GM19035 (cell line): ENCODE results near the gene DDC.
A peak's percentile ranks its signal among the peaks of the same experiment; 100 is the strongest.

Experiments used
- ATAC-seq: cut with Tn5 transposase; IDR thresholded peaks from one replicate; pipeline ENCODE4 v1.9.1; 2021; ENCODE audit not compliant: unreplicated experiment

The DDC gene

DNA sequence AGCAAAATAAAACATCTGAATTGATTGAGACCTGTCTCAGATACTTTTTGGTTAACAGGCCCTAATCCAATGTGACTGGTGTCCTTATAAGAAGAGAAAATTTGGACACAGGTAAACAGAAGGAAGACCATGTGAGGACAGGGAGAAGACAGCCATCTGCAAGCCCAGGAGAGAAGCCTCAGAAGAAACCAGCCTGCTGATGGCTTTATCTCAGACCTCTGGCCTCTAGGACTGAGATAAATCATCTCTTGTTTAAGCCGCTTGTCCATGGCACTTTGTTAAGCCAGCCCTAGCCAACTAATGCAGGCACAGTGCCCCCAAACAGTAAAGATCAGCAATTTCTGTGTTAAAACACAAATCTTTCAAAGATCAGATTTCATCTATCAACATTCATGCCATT, 73.3 kb downstream of the DDC start:
- ATAC-seq, result no peak

DNA sequence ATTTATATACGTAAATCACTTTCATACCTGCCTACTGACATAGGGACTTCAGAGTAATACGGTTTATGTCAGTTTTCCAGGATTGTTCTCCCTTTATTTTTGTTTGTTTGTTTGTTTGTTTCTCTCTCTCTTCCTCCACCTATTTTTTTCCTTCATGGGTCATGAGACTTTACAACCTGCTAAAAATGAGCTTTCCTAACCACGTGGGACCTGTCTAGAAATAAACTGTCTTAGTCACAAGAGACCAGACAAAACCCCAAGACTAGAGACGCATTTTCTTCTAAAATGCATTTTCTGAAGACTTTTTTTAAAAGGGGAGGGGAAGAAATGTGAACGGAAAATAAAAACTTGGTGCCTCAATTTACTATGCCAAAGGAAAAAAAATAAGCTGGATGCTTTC, 74.0 kb downstream of the DDC start:
- no peak for ATAC-seq

DNA sequence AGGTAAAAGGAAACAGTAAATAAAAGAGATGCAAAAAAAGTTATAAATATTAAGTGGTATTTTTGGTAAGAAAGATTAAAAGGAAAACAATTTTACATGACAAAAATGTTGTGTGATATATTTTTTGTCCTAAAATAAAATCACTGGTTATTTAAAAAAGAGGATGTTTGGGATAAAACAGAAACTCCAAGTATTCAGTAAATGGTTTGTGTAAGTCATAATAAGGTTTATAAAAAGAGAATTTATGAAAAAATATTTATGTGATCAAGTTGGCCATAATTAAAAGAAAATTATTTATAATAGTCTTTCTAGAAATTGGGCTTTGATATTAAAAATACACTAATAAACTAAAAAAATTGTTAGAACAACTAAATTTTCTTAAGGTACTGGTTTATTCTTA, 76.8 kb downstream of the DDC start:
- ATAC-seq, result no peak

DNA sequence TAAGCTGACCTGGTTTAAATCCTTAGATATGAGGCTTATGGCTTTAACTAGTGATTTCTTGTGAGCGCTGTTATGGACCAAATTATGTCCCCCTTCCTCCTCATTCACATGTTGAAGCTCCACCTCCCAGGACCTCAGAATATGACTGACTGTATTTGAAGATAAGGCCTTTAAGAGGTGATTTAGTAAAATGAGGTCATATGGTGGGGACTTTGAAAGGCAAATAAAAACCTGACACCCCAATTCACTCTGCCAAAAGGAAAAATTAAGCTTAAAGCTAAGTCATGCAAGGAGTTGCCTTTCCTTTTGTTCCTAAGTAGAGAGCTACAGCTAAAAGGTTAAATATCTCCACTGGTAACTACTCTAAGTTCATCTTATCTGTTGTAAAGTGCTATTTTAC, 78.7 kb downstream of the DDC start:
- ATAC-seq, result no peak

DNA sequence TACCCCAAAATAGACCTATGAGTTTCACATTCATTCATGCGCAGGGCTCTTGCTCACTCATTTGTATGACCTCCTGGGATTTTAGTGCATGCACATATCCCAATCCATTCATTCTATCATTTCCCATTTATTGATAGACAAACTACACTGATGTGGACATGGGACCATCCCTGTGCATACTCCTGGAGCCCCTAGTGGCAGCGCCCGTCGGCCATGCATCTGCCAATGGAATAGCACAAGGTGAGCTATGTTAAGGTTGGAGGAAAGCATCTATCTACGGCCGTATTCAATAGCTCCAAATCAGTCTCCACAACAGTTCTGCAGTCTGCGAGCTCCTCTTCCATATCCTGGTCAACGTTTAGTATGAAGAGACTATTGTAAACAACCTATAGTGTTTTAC, 83.3 kb downstream of the DDC start:
- no peak for ATAC-seq

DNA sequence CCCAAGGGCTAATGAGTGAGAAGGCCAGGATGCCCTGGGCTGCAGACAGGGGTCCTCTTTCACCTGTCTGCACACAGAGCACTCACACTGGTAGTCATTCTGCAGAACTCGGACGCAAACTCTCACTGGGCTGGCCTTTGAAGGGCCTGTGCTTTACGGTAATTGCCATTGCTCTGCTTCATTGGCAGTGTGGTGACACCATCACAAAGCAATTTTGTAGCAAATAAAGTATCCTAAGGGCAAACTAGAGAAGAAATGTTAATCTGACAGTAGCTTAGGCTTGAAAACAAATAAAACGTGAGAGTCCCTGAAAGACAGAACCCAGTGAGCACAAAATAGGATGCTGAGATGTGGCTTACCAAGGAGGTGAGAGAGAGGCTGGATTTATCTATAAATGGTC, 84.4 kb downstream of the DDC start:
- ATAC-seq, result no peak

DNA sequence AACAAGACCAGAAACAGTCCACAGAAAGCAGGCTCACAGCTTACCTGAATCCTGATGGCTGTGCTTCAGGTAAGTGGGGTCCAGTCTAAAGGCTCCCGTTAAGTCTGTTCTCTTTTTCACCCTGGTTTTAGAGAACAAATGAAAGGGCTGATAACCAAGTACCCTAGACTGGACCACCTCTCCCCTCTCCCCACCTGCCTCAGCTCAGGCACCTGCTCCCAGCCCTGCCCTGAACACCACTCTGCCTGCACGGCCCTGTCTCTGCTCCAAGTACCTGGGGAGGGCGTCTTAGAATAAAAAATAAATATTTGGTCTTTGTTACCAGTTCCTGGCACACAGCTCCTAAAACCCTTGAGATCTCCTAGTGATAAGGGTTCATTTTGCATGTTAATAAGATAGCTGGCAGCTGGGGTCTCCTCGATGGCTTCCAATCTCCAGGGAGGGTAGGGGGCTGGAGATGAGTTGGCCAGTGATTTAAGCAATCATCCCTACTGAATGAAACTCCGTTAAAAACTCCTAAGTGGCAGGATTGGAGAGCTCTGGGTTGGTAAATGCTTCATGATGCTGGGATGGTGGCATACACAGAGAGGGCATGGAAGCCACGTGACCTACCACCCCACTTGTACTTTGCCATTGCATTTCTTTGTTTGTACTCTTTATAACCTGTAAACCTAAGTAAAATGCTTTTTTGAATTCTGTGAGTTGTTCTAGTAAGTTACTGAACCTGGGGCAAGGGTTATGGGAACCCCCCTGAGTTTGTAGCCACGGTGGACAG, 85.3 kb downstream of the DDC start:
- ATAC-seq, result no peak

DNA sequence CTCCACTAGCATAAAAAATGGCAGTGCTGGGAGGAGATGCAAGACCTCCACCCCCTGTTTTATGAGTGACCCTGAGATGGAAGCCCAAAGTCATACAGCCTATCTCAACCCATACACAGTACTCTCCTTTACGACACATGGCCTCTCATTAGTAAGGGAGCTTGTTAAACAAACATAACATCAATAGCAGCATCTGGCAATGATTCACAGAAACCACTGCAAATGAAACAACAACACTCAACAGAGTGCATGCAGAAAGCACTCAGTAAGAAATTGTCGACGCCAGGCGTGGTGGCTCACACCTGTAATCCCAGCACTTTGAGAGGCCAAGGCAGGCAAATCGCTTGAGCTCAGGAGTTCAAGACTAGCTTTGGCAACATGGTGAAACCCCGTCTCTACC, 87.6 kb downstream of the DDC start:
- ATAC-seq, result no peak

DNA sequence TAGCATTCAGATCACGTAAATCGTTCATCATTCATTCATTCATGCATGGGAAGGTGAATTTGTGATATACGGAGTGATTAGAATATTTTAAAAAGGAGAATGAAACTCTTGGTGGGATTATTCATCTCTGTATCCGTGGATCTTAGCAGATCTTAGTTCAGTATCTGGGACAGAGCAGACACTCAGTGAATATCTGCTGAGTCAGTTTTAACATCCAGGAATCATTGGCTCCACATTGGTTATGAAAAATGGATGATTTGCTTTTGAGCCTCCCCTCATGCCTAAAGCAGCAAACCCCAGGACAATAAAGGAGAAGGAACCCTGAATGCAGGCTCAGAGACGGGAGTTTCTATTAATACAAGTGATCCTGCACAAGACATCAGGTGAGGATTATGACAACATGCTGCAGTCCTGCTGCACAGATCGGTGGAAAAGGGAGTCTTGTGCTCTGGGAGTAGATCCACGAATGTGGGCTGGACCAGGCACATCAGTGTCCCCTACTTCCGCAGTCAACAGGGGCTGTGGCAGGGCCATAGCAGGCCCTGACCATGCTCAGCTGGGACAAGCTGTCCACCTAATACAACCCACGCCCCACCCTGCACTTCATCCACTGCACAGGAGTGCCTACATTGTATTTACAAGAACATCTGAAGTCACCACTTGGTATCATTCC, 88.1 kb downstream of the DDC start:
- no peak for ATAC-seq

DNA sequence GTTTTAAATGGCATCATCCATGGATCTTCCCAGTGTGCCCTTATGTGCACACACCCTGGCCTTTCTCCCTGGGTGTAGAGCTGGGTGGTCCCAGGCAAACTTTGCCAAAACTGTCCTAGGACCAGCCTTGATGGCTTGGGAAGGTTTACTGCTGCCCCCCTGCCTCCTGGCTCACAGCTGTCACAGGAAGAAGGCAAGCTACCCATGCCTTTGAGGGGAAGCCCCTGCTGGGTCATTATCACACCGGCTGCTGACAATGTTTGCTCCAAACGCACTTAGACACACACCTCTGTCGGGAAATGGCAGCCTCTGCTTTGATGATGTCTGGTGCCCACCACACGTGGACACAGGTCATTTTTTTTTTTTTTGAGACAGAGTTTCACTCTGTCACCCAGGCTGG, 89.9 kb downstream of the DDC start:
- ATAC-seq, result no peak

DNA sequence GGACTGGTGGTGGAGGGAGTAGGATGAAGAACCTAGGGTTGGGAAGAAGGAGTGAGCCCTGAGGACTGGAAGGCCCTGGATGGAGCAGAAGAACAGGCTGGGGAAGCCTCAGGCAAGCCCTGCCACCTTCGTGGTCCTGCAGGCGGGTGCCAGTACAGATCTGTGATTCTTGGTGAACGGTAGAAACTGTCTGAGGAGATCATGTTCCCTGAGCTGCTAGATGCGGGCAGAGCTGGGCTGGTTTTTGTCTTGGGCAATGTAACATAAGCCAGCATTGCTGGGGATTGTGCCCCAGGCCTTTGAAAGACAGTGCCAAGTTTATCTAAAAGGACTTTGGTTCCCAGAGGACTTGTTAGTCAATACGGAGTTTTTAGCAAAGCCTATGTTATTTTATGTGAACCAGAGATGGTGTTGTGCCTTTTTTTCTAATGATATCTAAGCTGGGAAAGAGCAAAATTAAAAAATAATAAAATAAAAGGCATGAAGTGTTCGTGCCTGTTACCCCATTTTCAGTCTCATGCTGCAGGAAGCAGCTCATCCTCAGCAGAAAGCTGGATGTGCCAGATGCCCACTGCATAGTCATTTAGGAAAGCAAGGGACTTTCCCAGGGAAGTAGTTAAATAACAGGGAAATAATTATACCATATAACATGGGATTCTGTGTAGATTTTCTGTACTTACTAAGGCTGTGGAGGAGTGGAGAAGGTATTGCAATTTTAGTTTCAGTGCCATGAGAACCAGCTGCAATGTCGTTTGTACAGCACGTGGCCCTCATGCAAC, 90.6 kb downstream of the DDC start:
- ATAC-seq, result no peak

DNA sequence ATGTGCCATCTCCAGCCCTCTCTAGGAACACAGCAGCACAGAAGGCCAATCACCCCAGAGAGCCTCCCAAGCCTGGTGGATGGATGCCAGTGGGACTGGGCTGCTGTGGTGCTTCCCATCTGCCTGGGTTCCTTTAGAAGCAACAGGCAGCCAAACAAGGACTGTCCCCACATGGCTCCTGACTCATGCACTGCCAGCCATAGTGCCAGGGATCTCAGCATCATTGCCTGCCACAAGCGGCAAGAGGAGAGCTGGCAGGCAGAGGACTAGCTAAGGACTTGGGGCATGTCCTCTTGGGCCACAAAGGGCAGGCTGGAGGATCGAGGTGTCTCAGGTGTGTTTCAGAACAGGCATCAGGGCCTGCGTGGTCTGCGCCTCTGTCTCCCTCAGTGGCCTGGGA, 91.7 kb downstream of the DDC start:
- no peak for ATAC-seq

DNA sequence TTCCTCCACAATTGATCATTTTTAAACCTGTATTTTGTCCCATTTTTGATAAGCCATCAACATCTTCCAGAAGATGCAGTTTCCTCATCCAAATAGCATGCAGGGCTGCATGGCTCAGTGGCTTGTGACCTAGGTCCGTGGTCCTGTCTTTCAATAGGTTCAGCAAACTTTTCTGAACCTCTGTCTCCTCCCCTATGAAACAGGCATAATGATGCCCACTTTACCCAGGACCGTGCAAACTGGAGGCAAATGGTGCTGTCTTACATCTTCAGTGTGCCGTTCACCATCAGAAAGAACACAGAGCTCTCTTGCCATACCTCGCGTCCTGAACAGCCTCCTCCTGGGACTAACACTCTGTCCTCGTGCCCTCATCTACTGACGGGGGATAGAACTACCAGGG, 92.8 kb downstream of the DDC start:
- ATAC-seq, result no peak

DNA sequence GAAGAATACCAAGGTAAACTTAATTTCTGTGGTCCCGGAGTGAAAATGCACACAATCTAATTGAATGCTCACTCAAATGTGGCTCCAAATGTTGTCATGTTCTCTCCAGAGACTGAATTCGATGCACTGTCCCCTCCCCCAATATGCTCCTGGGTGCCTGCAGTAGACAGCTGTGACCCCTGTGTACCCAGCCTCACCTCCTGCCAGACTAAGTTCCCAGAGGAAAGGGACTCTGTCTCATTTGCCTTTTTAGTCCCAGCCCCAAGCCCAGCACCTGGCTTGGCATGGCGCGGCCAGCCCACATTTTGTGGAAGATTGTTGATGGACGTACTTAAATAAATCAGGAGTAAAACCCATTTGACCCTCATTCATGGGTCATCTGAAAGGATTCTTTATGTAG, 93.2 kb downstream of the DDC start:
- no peak for ATAC-seq

DNA sequence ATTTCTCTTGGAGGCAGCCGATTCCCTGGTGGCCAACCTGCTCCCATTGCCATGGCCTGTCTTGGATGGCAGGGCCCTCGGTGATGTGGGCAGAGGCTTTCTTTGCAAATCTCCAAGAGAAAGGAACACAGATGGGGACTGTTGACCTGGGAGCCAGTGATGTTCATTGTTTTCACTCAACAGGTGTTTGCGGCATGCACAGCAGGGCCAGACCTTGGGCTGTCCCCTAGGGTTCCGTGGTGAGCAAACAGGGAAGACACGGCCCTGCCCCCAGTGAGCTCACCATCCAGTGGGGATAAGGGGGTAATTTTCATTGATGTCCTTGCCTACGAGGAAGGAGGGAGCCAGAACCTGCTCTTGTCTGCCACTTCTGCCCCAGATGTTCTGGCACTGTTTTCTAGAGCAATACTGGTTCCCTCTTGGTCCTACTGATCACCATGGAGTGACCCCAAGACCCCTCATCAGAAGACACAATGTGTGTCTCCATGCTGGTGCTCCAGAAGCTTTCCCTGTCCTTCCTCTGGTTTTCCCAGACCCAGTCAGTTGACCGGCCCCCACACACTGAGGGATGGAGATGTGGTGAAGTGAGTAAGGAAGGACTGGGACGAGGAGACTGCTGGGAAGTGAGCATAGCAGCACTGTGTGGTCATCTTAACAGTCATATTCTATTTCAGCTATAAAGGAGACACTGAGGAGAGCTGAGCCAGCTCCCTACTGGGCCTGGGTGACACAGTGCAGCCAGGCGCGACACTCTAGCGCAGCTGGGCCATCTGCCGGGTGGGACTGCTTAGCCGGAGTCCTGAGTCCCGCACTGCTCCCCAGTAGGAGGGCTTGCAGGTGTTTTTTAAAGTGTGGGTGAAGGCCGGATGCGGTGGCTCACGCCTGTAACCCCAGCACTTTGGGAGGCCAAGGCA, 94.7 kb downstream of the DDC start:
- ATAC-seq, result no peak

DNA sequence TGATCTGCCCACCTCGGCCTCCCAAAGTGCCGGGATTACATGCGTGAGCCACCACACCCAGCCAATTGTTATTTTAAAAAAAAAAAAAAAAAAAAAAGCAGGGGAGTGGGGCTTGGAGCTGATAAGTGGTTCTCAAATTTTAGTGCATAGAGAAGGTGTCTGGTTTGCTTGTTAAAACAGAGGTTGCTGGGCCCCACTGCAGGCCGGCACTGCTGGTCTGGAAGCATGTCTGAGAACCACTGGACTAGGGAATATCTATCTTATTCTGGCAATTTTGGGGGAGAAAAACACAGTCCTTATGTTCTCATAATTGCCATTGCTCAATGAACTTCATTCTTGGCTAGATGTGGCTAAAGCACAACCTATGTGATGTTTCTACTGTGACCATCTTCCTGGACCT, 96.0 kb downstream of the DDC start:
- no peak for ATAC-seq

DNA sequence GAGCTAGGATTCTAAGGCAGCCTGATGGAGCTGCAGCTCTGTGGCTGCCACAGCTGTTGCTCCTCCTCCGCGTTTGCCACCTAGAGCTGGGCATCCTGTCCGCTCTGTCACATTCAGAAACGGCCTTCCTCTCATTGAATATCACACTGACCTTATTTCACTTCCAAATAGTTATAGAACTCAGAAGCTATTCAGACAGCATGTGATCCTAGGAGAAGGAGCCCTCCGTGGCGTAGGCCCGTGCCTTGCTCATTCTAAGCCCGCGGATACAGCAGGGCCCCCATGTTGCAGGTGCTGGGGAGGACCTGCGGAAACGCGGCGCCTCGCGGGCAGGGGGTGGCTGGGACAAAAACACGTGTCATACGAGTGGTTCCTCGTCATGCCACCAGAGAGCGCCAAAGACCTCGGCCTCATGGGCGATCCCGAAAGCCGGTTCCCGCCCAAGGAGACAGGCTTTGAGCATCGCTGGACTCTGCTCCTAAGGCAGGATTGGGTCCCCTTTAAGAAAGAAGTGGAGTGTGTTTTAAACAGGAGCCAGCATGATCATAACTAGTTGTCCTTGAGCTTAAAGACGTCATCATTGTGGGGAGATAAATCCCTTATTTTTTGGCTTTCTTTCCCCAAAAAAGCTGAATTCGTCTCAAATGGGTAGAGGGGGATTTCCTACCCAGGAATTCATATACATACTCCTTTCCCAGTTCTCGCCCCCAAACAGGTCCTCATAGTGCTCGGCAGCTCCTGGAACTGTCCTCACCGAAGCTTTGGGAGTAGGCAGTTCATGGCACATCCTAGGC, 97.2 kb downstream of the DDC start:
- ATAC-seq, result peak; percentile 92

DNA sequence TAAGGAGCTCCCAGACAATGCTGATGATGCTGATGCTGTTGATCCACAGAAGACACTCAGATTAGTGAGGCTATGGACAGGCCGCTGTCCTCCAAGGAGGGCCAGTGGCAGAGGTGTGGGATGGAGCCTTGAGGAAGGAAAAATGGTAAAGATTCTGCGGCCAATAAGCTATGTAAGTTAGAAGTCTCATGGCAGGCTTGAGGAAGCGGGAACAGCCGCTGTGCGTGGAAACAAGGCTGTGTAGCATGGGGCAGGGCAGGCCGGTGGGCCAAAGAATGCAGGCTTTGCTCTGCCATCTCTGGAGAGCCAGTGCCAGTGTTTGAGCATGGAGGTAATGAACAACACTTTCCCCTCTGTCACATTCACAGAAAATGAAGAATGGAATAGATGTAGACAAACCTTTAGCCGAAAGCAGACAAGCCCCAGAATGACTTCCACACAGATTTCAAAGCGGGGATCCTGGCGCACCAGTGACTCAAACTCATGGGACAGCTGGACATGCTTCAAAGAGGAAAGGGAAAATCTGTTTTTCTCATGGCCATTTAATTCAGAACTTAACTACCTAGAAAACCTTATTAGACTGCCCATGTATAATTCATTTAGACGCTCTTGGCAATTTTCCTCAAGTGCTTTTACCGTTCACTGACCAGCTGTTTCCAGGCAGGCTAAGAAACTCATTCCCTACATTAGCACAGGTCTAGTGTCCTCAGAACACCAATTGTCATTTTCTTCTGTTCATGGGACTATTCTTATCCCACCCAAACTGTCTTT, 98.2 kb downstream of the DDC start:
- ATAC-seq, result no peak

DNA sequence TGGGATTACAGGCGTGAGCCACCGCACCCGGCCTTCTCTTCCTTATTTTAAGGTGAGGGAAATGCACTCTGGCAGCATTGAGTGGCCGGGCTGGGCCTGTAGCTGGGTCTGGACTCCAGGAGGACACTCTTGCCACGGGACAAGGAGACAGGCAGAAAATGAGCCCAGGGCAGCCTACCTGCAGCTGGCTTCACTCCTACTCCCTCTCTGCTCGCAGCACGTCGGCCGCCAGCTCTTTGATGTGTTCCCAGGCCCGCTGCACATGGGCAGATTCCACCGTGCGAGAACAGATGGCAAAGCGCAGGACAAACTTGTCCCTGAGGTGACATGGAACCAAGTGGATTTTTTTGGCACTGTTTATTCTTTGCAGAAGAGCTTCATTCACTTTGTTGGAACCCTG, 102.2 kb downstream of the DDC start:
- ATAC-seq, result no peak

DNA sequence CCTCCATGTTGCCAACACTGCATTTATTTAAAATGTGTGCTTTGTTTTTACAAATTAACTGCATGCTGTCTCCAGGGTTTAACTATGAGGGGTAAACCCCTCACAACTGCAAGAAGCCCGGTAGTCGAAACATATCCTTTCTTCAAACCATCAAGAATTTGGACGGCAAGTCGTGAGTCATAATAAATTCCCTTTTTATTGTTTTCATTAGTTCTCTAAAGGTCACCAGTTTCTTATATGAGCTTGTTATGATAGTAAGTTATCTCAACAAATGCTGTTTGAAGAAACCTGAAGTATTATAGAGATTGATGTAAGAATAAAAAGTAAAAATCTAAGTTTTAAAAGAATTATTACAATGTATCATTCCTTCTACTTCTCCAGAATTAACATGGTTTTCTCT, 102.8 kb downstream of the DDC start:
- no peak for ATAC-seq
